ENCODE data around the gene ADAM10. TPM values are rescaled to one million over a fixed set of nuclear protein-coding genes. Genes with fewer than 3 reads are reported as not detected.

ADAM10 gene
- polyA plus RNA-seq, 1 donor (not counting 4 experiments of a cell fraction or from before 2014, with no cell fraction given) = 198 TPM

DNA sequence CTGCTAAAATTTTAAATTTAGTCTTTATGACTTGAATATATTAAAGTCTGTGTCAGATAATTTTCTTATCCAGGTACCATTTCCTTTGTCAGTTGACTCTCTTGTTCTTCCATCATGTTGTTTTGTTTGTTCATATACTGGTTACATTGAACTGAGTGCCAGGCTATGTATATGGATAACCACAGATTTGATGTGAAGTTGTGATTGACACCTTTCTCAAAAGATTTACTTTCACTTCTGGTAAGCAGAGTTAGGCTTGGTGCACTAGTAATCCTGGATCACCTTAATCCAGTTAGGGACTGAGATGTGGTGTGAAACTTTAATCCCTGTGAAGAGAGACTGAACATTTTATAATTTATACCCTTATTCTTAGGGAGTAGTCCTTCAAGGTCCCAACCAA, 99.4 kb downstream of the ADAM10 start:
- Histone ChIP-seq H3K4me1 (ENCODE audit: control insufficient read depth, extremely low read depth, insufficient read depth, low read length) (no peaks in the 10 kb centered on the region), H3K9ac (ENCODE audit: control insufficient read depth, extremely low read depth, insufficient read depth, low read length) (no peak overlapping the region), H3K36me3 (ENCODE audit: control insufficient read depth in 2 of 2, extremely low read depth in 1 of 2, insufficient read depth in 2 of 2, low read length in 2 of 2) (peaks cover 2 to 4% of the 10 kb centered on the region in 2 experiments), H3K27me3 (ENCODE audit: control insufficient read depth, extremely low read depth, insufficient read depth, low read length) (no peaks in the 10 kb centered on the region), H3K9me1 (ENCODE audit: control insufficient read depth, extremely low read depth, insufficient read depth, low read length) (no peaks in the 10 kb centered on the region), H4K20me1 (ENCODE audit: control insufficient read depth, extremely low read depth, insufficient read depth, low read length) (no peaks in the 10 kb centered on the region), H2AFZ (ENCODE audit: control insufficient read depth, low read length) (no peak overlapping the region), H3K4me2 (ENCODE audit: control insufficient read depth, extremely low read depth, insufficient read depth, low read depth, low read length) (no peak overlapping the region), H3K4me3 (ENCODE audit: control insufficient read depth in 2 of 3, extremely low read depth in 1 of 3, insufficient read depth in 2 of 3, low read depth in 1 of 3, low read length in 3 of 3) (no peak overlapping the region), H3K79me2 (ENCODE audit: control insufficient read depth, insufficient read depth, low read length) (no peaks in the 10 kb centered on the region), H3K27ac (ENCODE audit: control insufficient read depth, insufficient read depth, low read length) (no peak overlapping the region), H3K9me3 (ENCODE audit: control insufficient read depth, low read depth, low read length) (no peaks in the 10 kb centered on the region)
- TF ChIP-seq, protein P1, sequence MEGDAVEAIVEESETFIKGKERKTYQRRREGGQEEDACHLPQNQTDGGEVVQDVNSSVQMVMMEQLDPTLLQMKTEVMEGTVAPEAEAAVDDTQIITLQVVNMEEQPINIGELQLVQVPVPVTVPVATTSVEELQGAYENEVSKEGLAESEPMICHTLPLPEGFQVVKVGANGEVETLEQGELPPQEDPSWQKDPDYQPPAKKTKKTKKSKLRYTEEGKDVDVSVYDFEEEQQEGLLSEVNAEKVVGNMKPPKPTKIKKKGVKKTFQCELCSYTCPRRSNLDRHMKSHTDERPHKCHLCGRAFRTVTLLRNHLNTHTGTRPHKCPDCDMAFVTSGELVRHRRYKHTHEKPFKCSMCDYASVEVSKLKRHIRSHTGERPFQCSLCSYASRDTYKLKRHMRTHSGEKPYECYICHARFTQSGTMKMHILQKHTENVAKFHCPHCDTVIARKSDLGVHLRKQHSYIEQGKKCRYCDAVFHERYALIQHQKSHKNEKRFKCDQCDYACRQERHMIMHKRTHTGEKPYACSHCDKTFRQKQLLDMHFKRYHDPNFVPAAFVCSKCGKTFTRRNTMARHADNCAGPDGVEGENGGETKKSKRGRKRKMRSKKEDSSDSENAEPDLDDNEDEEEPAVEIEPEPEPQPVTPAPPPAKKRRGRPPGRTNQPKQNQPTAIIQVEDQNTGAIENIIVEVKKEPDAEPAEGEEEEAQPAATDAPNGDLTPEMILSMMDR (optimal IDR thresholded peaks at IDR 0.05 in 1 of 3, IDR thresholded peaks at IDR 0.05 in 1 of 3, conservative IDR thresholded peaks at IDR 0.05 in 1 of 3; ENCODE audit: extremely low read depth in 1 of 3, insufficient read depth in 2 of 3, low read length in 3 of 3) = no peak
- no peak for TF ChIP-seq EZH2 (IDR thresholded peaks at IDR 0.05; ENCODE audit: low read length)
- FAIRE-seq = no peak
- DNase-seq (ENCODE audit: low read depth, low spot score) = no peak
- dilution Hi-C loops (cut with MboI; ENCODE audit: extremely low pct_ligation_motif_present, low sequenced_read_pairs) = no loop called here

DNA sequence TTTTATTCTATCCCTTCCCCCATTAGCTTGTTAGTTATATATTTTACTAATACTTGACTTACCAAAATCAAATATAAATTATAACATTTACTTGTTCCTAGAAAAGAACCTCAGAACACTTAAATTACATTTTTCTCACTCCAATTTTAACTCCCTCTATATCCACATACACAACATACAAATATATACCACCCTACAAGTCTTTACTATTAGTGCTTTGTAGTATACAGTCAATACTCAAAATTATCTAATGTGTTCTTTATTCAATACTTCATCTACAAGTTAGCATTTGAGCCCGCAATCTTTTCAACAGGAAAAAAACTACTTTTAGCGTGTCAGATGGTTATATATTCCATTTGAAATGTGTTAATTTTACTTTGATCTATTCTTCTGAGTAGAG, 100.3 kb downstream of the ADAM10 start:
- dilution Hi-C loops (cut with MboI; ENCODE audit: extremely low pct_ligation_motif_present, low sequenced_read_pairs) = no loop called here
- no peak for TF ChIP-seq EZH2 (IDR thresholded peaks at IDR 0.05; ENCODE audit: low read length)
- TF ChIP-seq, protein P1 (optimal IDR thresholded peaks at IDR 0.05 in 1 of 3, IDR thresholded peaks at IDR 0.05 in 1 of 3, conservative IDR thresholded peaks at IDR 0.05 in 1 of 3; ENCODE audit: extremely low read depth in 1 of 3, insufficient read depth in 2 of 3, low read length in 3 of 3) = no peak

More for the DNA sequence above, 100.3 kb downstream of the ADAM10 start:
- DNase-seq (ENCODE audit: low read depth, low spot score) = no peak
- Histone ChIP-seq H2AFZ (ENCODE audit: control insufficient read depth, low read length) (no peak overlapping the region), H3K79me2 (ENCODE audit: control insufficient read depth, insufficient read depth, low read length) (no peaks in the 10 kb centered on the region), H3K9ac (ENCODE audit: control insufficient read depth, extremely low read depth, insufficient read depth, low read length) (no peak overlapping the region), H3K36me3 (ENCODE audit: control insufficient read depth in 2 of 2, extremely low read depth in 1 of 2, insufficient read depth in 2 of 2, low read length in 2 of 2) (peaks cover under 1% of the 10 kb centered on the region in 2 experiments), H3K9me3 (ENCODE audit: control insufficient read depth, low read depth, low read length) (no peaks in the 10 kb centered on the region), H3K4me3 (ENCODE audit: control insufficient read depth in 2 of 3, extremely low read depth in 1 of 3, insufficient read depth in 2 of 3, low read depth in 1 of 3, low read length in 3 of 3) (no peak overlapping the region), H3K9me1 (ENCODE audit: control insufficient read depth, extremely low read depth, insufficient read depth, low read length) (no peaks in the 10 kb centered on the region), H3K4me1 (ENCODE audit: control insufficient read depth, extremely low read depth, insufficient read depth, low read length) (no peaks in the 10 kb centered on the region), H3K27ac (ENCODE audit: control insufficient read depth, insufficient read depth, low read length) (no peak overlapping the region), H3K4me2 (ENCODE audit: control insufficient read depth, extremely low read depth, insufficient read depth, low read depth, low read length) (no peak overlapping the region), H3K27me3 (ENCODE audit: control insufficient read depth, extremely low read depth, insufficient read depth, low read length) (no peaks in the 10 kb centered on the region), H4K20me1 (ENCODE audit: control insufficient read depth, extremely low read depth, insufficient read depth, low read length) (no peaks in the 10 kb centered on the region)
- FAIRE-seq = no peak
